ENCODE measurements around the gene SAMMSON.

The SAMMSON gene

DNA sequence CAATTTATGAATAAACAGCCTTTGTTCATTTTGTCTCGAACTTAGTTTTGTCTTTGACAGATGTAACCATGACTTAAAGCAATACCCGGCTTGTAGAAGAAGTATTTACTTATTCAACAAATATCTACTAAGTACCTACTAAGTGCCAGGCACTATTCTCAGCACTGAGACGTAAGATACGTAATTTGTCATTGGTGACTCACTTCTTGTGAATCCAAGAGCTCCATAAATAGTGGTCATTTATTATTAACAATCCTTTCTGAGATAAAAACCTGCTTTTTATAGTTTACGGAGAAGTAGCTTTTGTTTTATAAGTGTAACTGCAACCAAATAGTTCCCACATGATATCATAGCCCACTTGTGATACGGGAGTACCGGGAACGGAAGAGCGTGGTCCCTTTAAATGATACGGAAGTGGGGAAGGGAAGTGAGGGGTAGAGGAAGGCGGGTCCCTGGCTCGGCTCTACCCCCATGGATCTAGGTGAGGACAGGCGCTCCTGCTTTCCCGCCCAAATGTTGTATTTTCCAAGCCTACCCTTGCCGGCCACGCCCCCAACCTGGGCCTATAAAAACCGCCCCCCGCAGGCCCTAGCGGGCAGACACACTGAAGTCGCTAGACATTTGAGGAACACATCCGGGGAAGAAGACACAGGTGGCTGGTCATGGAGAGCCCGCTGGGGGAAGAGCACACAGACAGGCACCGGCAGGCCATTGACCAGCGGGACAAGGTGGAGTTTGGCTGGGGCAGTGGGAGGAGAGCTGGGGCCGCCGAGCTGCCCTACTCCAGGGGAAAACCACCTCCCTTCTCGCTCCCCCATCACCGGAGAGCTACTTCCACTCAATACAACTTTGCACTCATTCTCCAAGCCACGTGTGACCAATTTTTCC is at the start of gene SAMMSON:
Gene SAMMSON, plus strand, starts transcription at position 594 of the 888 bp plus-strand sequence.
- no peaks in the 10 kb centered on the region for H3K36me3 ChIP-seq
- DNase-seq, result no peak
- H3K27me3 ChIP-seq (ENCODE audit: insufficient read depth, low read depth, severe bottlenecking), result no peaks in the 10 kb centered on the region
- H3K27ac ChIP-seq, result no peak within 1 kb of the TSS
- no peak within 1 kb of the TSS for H3K4me3 ChIP-seq (ENCODE audit: low read depth, low read length)
- TF ChIP-seq, protein P1, sequence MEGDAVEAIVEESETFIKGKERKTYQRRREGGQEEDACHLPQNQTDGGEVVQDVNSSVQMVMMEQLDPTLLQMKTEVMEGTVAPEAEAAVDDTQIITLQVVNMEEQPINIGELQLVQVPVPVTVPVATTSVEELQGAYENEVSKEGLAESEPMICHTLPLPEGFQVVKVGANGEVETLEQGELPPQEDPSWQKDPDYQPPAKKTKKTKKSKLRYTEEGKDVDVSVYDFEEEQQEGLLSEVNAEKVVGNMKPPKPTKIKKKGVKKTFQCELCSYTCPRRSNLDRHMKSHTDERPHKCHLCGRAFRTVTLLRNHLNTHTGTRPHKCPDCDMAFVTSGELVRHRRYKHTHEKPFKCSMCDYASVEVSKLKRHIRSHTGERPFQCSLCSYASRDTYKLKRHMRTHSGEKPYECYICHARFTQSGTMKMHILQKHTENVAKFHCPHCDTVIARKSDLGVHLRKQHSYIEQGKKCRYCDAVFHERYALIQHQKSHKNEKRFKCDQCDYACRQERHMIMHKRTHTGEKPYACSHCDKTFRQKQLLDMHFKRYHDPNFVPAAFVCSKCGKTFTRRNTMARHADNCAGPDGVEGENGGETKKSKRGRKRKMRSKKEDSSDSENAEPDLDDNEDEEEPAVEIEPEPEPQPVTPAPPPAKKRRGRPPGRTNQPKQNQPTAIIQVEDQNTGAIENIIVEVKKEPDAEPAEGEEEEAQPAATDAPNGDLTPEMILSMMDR (IDR thresholded peaks at IDR 0.05; ENCODE audit: low read depth, low read length), result no peak
- no peaks in the 10 kb centered on the region for H3K9me3 ChIP-seq (ENCODE audit: severe bottlenecking)

DNA sequence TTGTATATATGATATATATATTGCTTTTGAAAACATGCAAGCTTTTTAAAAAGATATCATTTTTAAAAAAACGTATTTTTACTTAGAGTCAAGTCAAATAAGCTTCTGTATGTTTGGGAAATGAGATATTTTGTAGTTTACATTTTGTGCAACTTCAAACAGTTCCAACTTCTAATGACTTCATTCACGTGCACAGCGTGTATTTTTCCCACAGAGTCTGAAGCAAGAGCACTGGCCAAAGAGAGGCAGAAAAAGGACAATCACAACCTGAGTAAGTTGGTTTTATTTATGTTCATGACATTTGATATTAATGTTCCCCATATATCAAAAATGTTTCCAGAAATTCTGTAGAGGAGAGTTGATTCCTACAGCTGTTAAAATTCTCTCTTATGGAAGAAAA is 47.9 kb upstream of the SAMMSON start:
- Histone ChIP-seq H3K27ac (no peak overlapping the region), H3K27me3 (ENCODE audit: insufficient read depth, low read depth, severe bottlenecking) (peaks cover 2% of the 10 kb centered on the region), H3K36me3 (no peaks in the 10 kb centered on the region), H3K9me3 (ENCODE audit: severe bottlenecking) (no peaks in the 10 kb centered on the region), H3K4me3 (ENCODE audit: low read depth, low read length) (no peak overlapping the region)
- TF ChIP-seq, protein P1 (IDR thresholded peaks at IDR 0.05; ENCODE audit: low read depth, low read length), result no peak
- no peak for DNase-seq

GRCh38 chr3:69959581-69959980 is 40.0 kb upstream of the SAMMSON start:
- Histone ChIP-seq H3K36me3 (no peaks in the 10 kb centered on the region), H3K27me3 (ENCODE audit: insufficient read depth, low read depth, severe bottlenecking) (no peaks in the 10 kb centered on the region), H3K4me3 (ENCODE audit: low read depth, low read length) (no peak overlapping the region), H3K27ac (no peak overlapping the region), H3K9me3 (ENCODE audit: severe bottlenecking) (no peaks in the 10 kb centered on the region)
- DNase-seq, result no peak
- TF ChIP-seq, protein P1 (IDR thresholded peaks at IDR 0.05; ENCODE audit: low read depth, low read length), result no peak

DNA sequence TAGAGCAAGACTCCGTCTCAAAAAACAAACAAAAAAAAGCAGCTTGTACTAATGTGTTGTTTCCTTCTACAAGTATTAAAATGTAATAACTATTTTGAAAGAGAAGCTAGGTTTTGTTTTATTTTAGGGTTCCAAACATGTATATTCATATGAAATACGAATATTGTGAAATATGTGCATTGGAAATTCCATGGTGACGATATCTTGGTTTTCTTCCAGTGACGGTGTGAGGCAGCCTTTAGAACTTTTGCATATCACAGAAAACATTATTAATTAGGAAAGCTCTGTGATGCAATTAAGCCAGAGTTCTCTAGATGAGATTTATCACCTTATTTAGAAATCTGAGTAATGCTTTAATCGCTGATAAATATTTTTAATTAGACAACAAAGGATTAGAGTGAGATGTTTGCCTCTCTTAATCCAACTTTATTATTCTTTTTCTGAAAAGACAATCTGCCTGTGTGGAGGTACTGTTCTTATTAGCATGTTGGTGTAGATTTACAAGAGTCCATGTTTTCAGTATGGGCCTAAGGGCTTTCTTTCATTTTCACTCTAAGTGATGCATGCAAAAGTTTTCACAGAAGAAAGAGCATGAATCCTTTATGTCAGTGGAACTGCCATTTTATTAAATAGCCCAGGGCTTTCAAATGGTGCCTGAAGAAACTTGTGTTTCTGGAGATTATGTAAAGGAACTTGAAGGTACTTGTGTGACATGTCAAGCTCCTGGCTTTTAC is 37.7 kb upstream of the SAMMSON start:
- DNase-seq, result no peak
- no peaks in the 10 kb centered on the region for H3K36me3 ChIP-seq
- H3K27me3 ChIP-seq (ENCODE audit: insufficient read depth, low read depth, severe bottlenecking), result no peaks in the 10 kb centered on the region
- H3K9me3 ChIP-seq (ENCODE audit: severe bottlenecking), result no peaks in the 10 kb centered on the region
- TF ChIP-seq, protein P1 (IDR thresholded peaks at IDR 0.05; ENCODE audit: low read depth, low read length), result no peak
- H3K4me3 ChIP-seq (ENCODE audit: low read depth, low read length), result no peak overlapping the region
- no peak overlapping the region for H3K27ac ChIP-seq

- TF ChIP-seq, protein P1 (IDR thresholded peaks at IDR 0.05; ENCODE audit: low read depth, low read length), result no peak
- H3K9me3 ChIP-seq (ENCODE audit: severe bottlenecking), result no peaks in the 10 kb centered on the region
- DNase-seq, result no peak
- no peaks in the 10 kb centered on the region for H3K27me3 ChIP-seq (ENCODE audit: insufficient read depth, low read depth, severe bottlenecking)
- no peaks in the 10 kb centered on the region for H3K36me3 ChIP-seq
- no peak overlapping the region for H3K4me3 ChIP-seq (ENCODE audit: low read depth, low read length)
- H3K27ac ChIP-seq, result no peak overlapping the region
Measured at GRCh38 chr3:69963643-69964042, 35.9 kb upstream of the SAMMSON start.

Measured in WERI-Rb-1 (cell line).